Mesothelial cell of epicardium (in vitro differentiated cells): Measurements from ENCODE around the gene GABARAP. TPM values are rescaled to one million over a fixed set of nuclear protein-coding genes. Genes with fewer than 3 reads are reported as not detected.

Experiments
- DNase-seq, 2 experiments: peaks; one replicate each; pipeline ENCODE4 v3.0.0; 2021; ENCODE audit warnings: low spot score in 2 of 2; ENCODE audit not compliant: unreplicated experiment in 2 of 2
- H3K27ac Mint-ChIP-seq: 2 replicates; pipeline ENCODE4 v1.8.0; 2021; ENCODE audit warnings: mixed read lengths
- H3K27me3 Mint-ChIP-seq: 2 replicates; pipeline ENCODE4 v1.8.0; 2021; ENCODE audit warnings: low read depth, mixed read lengths
- H3K36me3 Mint-ChIP-seq: 2 replicates; pipeline ENCODE4 v1.8.0; 2021; ENCODE audit warnings: mixed read lengths
- H3K4me1 Mint-ChIP-seq: 2 replicates; pipeline ENCODE4 v1.8.0; 2021; ENCODE audit warnings: mixed read lengths
- H3K4me3 Mint-ChIP-seq: 2 replicates; pipeline ENCODE4 v1.8.0; 2021; ENCODE audit warnings: mild to moderate bottlenecking, moderate library complexity, mixed read lengths
- H3K9me3 Mint-ChIP-seq: 2 replicates; pipeline ENCODE4 v1.8.0; 2021; ENCODE audit warnings: mixed read lengths
- total RNA-seq: library from RNA; stranded (reverse); gene quantifications from 3 replicates; pipeline ENCODE4 v1.2.1, GENCODE V29; 2021
- TF ChIP-seq, protein P1 (sequence below): fragments of 200-600 bp; sonication (generic); IDR thresholded peaks from one replicate; pipeline ENCODE4 v1.5.0; 2021; ENCODE audit warnings: antibody characterized with exemption; ENCODE audit not compliant: unreplicated experiment

GABARAP gene
- total RNA-seq, 1 donor from 2014 or later = 424 TPM

DNA sequence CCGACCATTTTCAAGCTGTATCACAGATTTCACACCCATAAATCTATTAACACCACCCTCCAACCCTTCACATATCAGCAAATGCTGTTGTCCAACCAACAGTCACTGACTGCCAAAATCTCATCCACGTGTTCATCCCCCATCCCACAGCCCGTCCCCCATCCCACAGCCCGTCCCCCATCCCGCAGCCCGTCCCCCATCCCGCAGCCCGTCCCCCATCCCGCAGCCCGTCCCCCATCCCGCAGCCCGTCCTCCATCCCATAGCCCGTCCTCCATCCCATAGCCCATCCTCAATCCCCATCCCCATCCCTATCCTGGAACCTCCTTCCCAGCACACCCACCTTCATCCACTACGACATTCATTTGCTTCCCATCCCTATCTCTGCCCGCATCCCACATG lies 36.7 kb downstream of the GABARAP start:
- peak overlapping the region; percentile 68 for H3K4me3 Mint-ChIP-seq
- no peaks in the 10 kb centered on the region for H3K9me3 Mint-ChIP-seq
- peaks cover 51% of the 10 kb centered on the region for H3K4me1 Mint-ChIP-seq
- DNase-seq = no peak
- H3K36me3 Mint-ChIP-seq = peaks cover 6% of the 10 kb centered on the region
- no peaks in the 10 kb centered on the region for H3K27me3 Mint-ChIP-seq
- TF ChIP-seq, protein P1, sequence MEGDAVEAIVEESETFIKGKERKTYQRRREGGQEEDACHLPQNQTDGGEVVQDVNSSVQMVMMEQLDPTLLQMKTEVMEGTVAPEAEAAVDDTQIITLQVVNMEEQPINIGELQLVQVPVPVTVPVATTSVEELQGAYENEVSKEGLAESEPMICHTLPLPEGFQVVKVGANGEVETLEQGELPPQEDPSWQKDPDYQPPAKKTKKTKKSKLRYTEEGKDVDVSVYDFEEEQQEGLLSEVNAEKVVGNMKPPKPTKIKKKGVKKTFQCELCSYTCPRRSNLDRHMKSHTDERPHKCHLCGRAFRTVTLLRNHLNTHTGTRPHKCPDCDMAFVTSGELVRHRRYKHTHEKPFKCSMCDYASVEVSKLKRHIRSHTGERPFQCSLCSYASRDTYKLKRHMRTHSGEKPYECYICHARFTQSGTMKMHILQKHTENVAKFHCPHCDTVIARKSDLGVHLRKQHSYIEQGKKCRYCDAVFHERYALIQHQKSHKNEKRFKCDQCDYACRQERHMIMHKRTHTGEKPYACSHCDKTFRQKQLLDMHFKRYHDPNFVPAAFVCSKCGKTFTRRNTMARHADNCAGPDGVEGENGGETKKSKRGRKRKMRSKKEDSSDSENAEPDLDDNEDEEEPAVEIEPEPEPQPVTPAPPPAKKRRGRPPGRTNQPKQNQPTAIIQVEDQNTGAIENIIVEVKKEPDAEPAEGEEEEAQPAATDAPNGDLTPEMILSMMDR = no peak
- H3K27ac Mint-ChIP-seq = peak overlapping the region; percentile 81

DNA sequence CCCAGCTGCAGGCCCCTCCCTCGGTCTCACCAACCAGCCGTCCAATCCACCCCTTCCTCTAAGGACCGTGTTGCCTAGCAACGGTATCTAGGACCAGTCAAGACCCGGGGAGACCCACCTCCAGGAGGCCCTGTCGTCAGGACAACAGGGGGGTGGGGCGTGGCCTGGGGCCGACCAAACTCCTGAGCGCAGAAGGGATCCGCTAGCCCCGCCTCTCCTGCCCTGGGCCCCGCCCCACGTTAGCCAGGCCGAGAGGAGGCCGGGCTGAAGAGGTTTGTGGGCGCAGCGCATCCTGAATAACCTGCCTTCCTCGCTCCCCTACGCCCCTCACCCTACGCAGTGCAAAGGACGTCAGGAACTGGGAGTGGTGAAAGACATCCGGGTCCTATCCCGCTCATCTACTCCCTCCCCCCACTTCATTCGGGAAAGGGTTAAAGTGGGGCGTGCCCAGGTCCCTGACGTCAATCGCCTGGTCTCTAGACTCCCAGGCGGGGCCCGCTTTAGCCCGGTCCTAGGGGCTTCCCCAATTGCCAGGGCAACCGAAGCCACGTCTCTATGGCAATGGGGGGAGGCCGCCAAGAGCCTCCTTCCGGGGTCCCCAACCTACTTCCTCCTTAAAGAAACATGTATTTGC lies 37.3 kb downstream of the GABARAP start:
- peaks cover 6% of the 10 kb centered on the region for H3K36me3 Mint-ChIP-seq
- no peaks in the 10 kb centered on the region for H3K9me3 Mint-ChIP-seq
- H3K27me3 Mint-ChIP-seq = no peaks in the 10 kb centered on the region
- TF ChIP-seq, protein P1 = no peak
- H3K4me3 Mint-ChIP-seq = peak overlapping the region; percentile 68
- peak overlapping the region; percentile 77 for H3K27ac Mint-ChIP-seq
- peak; percentile 76 to 88 for DNase-seq
- H3K4me1 Mint-ChIP-seq = peaks cover 45% of the 10 kb centered on the region

DNA sequence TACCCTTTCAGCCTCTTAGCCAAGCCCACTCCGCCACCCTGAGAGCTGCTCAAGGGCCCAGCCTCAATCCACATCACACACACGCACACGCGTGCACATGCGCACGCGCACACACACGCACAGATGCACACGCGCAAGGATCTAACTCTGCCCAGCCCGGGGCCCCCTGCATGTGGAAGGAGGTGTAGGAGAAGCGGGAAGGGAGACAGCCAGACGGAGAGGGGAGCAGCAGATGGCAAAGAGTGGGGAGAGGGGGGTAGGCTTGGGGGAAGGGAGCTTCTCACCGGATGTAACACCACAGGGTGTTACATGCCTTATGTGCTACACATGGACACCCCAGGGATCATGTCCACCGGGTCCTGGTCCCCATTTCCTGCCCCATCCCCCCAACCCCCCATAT lies 37.9 kb downstream of the GABARAP start:
- Mint-ChIP-seq H3K27ac (no peak overlapping the region), H3K4me3 (peak overlapping the region; percentile 68)

DNA sequence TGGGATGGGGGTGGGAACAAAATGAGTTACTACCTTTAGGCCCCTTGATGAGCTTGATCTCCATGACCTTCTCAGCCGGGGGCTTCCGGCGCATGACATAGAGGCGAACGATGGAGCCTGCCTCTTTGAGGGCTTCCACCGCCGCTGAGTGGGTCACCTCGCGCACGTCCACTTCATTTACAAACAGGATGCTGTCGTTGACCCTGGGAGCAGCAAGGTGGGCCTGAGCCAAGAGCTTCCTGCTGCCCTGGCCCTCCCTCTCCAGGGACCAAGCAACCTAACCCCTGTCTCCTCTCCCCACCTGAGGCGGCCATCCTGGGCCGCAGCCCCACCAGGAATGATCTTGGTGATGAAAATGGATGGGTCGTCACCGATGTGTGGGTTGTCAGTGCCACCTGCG lies 38.9 kb downstream of the GABARAP start:
- H3K9me3 Mint-ChIP-seq = no peaks in the 10 kb centered on the region
- peak overlapping the region; percentile 21 for H3K4me3 Mint-ChIP-seq
- no peak for DNase-seq
- peaks cover 6% of the 10 kb centered on the region for H3K36me3 Mint-ChIP-seq
- TF ChIP-seq, protein P1 = no peak
- no peaks in the 10 kb centered on the region for H3K27me3 Mint-ChIP-seq
- H3K27ac Mint-ChIP-seq = no peak overlapping the region
- peaks cover 39% of the 10 kb centered on the region for H3K4me1 Mint-ChIP-seq

More for the DNA sequence above, 37.9 kb downstream of the GABARAP start:
- H3K4me1 Mint-ChIP-seq = peaks cover 45% of the 10 kb centered on the region
- H3K9me3 Mint-ChIP-seq = no peaks in the 10 kb centered on the region
- H3K27me3 Mint-ChIP-seq = no peaks in the 10 kb centered on the region
- DNase-seq = no peak
- peaks cover 6% of the 10 kb centered on the region for H3K36me3 Mint-ChIP-seq
- TF ChIP-seq, protein P1 = no peak

DNA sequence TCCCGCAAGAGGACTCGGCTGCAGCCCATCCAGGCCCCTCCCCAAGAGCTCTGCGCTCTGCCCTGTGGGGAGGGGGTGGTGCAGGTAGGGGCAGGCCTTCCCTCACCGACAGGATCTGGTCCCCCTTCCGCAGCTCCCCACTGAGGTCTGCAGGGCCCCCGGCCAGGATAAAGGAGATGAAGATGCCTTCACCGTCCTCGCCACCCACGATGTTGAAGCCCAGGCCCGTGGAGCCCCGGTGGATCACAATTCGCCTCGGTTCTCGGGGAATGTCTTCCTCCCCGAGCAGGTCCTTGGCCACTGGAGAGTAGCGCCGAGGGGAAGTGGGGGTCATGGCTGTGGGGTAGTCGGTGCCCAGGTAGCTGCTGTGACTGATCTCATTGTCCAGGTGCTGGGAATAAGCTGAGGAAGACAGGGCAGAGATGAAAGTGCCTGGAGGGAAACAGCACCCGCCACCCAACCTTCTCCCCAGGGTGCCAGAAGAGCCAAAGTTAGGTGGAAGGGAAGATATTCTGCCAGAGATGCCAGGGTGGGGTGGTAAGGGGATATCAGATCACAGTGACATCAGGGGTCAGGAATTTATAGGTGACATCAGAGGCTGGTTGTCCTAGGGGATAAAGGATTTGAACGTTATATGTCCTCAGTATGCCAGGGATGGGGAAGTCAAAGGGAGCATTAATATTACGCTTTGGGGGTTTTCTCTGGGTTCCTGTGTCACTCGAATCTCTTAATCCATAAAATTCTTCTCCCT lies 45.4 kb downstream of the GABARAP start:
- Mint-ChIP-seq H3K27ac (no peak overlapping the region), H3K4me3 (no peak overlapping the region), H3K27me3 (no peaks in the 10 kb centered on the region), H3K36me3 (peaks cover 21% of the 10 kb centered on the region), H3K4me1 (no peaks in the 10 kb centered on the region), H3K9me3 (no peaks in the 10 kb centered on the region)
- DNase-seq = no peak
- TF ChIP-seq, protein P1 = no peak
